Panc1 (cell line): ENCODE results near the gene CD9. TPM values are rescaled to one million over a fixed set of nuclear protein-coding genes. Genes with fewer than 3 reads are reported as not detected.

Experiments
- ATAC-seq: fragments of 200-7000 bp; cut with Tn5 transposase; 2 replicates; pipeline ENCODE4 v1.9.1; 2020; ENCODE audit warnings: mild to moderate bottlenecking, moderate library complexity
- BruUV-seq: library from RNA; stranded (reverse); fragments of 400-500 nt; replicated peaks from 2 replicates; lab custom pipeline; 2021; lab: Mats Ljungman, UMichigan
- CTCF ChIA-PET: fragments of 300-600 bp; sonication (Branson Sonifier 250); formaldehyde crosslinking; loops from one replicate; lab custom pipeline; 2022; ENCODE audit warnings: antibody characterized with exemption; lab: Charles Lee
- POLR2A ChIA-PET: fragments of 300-600 bp; sonication (Branson Sonifier 250); formaldehyde crosslinking; loops from one replicate; lab custom pipeline; 2022; ENCODE audit warnings: antibody characterized with exemption; lab: Charles Lee
- DNase-seq: peaks from one replicate; pipeline ENCODE4 v3.0.0-alpha.2; 2010; ENCODE audit warnings: low read depth, low spot score
- H3K27ac ChIP-seq: 2 replicates; pipeline ENCODE4 v1.5.1; 2011; ENCODE audit warnings: mild to moderate bottlenecking, low read length, inconsistent platforms
- H3K27me3 ChIP-seq: fragments of 200-500 bp; sonication (Bioruptor generic); 2 replicates; pipeline ENCODE4 v1.6.0; 2014; ENCODE audit warnings: low read length, inconsistent platforms; ENCODE audit not compliant: control insufficient read depth, insufficient read depth
- H3K36me3 ChIP-seq: fragments of 200-500 bp; sonication (Bioruptor generic); 2 replicates; pipeline ENCODE4 v1.5.1; 2014; ENCODE audit warnings: inconsistent platforms, mild to moderate bottlenecking, low read length, moderate library complexity; ENCODE audit not compliant: control insufficient read depth, insufficient read depth
- H3K4me1 ChIP-seq: 2 replicates; pipeline ENCODE4 v1.5.1; 2011; ENCODE audit warnings: inconsistent platforms, mild to moderate bottlenecking, low read length, moderate library complexity; ENCODE audit not compliant: control insufficient read depth, insufficient read depth
- H3K4me3 ChIP-seq, 2 experiments: 2 replicates each; pipeline ENCODE4 v1.5.1; 2011 to 2012; ENCODE audit warnings: low read depth in 2 of 2, low read length in 2 of 2, mild to moderate bottlenecking in 2 of 2, inconsistent platforms in 1 of 2, moderate library complexity in 1 of 2
- H3K9me3 ChIP-seq: fragments of 200-500 bp; sonication (Bioruptor generic); 2 replicates; pipeline ENCODE4 v1.5.1; 2014; ENCODE audit warnings: low read depth, mild to moderate bottlenecking, inconsistent platforms, low read length, moderate library complexity; ENCODE audit not compliant: control insufficient read depth, insufficient read depth
- CTCF ChIP-seq: fragments of 450-650 bp; IDR thresholded peaks from 2 replicates; pipeline ENCODE4 v1.5.1; 2017; ENCODE audit warnings: mild to moderate bottlenecking
- POLR2AphosphoS5 ChIP-seq: IDR thresholded peaks from 2 replicates; pipeline ENCODE4 v1.6.1; 2012; ENCODE audit warnings: mild to moderate bottlenecking, low read depth, low read length, moderate library complexity
- REST ChIP-seq, 2 experiments: IDR thresholded peaks; 2 replicates each; pipeline ENCODE4 v1.6.1; 2011 to 2012; ENCODE audit warnings: low read depth in 2 of 2, control low read depth in 1 of 2, low read length in 1 of 2, mild to moderate bottlenecking in 1 of 2, moderate library complexity in 1 of 2; ENCODE audit not compliant: insufficient read depth in 1 of 2
- SIN3A ChIP-seq: IDR thresholded peaks from 2 replicates; pipeline ENCODE4 v1.6.1; 2012; ENCODE audit warnings: low read depth, mild to moderate bottlenecking, low read length, moderate library complexity, borderline replicate concordance; ENCODE audit not compliant: insufficient read depth
- TCF7L2 ChIP-seq: IDR thresholded peaks from 2 replicates; pipeline ENCODE4 v1.6.1; 2011; ENCODE audit warnings: mild to moderate bottlenecking, low read depth, low read length, inconsistent platforms
- in situ Hi-C: cut with HindIII; loops from 2 replicates; pipeline ENCODE4 v1.10.0; 2016; ENCODE audit warnings: low sequenced_read_pairs, low pct_unique_long_range_greater_than_20kb
- intact Hi-C: fragments of 100-400 bp; cut with micrococcal nuclease; formaldehyde crosslinking; loops from one replicate; pipeline ENCODE4 v1.10.0; 2022; ENCODE audit not compliant: unreplicated experiment
- total RNA-seq: library from RNA; stranded (reverse); gene quantifications from one replicate; pipeline ENCODE4 v1.2.1, GENCODE V29; 2021; ENCODE audit not compliant: unreplicated experiment

Gene CD9
- total RNA-seq, 1 experiment from 2014 or later = 103 TPM

- peaks cover 21% of the 10 kb centered on the region for H3K4me1 ChIP-seq
- intact Hi-C loops (no loop called here), in situ Hi-C loops (no loop called here)
- TF ChIP-seq SIN3A (no peak), REST (IDR thresholded peaks at IDR 0.05; ENCODE audit: insufficient read depth in 1 of 2, low read depth in 2 of 2, low read length in 1 of 2) (no peak), TCF7L2 (no peak), CTCF (no peak), POLR2AphosphoS5 (no peak)
- H3K36me3 ChIP-seq = no peaks in the 10 kb centered on the region
- peak overlapping the region; percentile 50 to 55 for H3K4me3 ChIP-seq
- BruUV-seq = TSS peak; percentile 92
- H3K9me3 ChIP-seq = no peaks in the 10 kb centered on the region
- peak overlapping the region; percentile 84 for H3K27ac ChIP-seq
- ChIA-PET POLR2A (interaction anchor here (0.6 kb wide), 2 partner anchors 17 to 983 kb away, joined by 5 to 18 read pairs; no protein-coding TSS in a partner anchor), CTCF (interaction anchor here (0.6 to 1.9 kb wide), 2 partner anchors 82 to 85 kb away, joined by 5 to 8 read pairs; no protein-coding TSS in a partner anchor)
- no peak for DNase-seq
- no peaks in the 10 kb centered on the region for H3K27me3 ChIP-seq
- peak; percentile 5 for ATAC-seq
Measured at GRCh38 chr12:6277982-6278438, 77.8 kb downstream of the CD9 start.

- peak; percentile 58; the same call in 1 of the 2 replicates for TF ChIP-seq SIN3A
- peak; percentile 96 for TF ChIP-seq CTCF
- TF ChIP-seq REST (IDR thresholded peaks at IDR 0.05; ENCODE audit: insufficient read depth in 1 of 2, low read depth in 2 of 2, low read length in 1 of 2) = no peak
- peak overlapping the region; percentile 84 for H3K27ac ChIP-seq
- H3K4me3 ChIP-seq = peak overlapping the region; percentile 50 to 55
- in situ Hi-C loops (no loop called here), intact Hi-C loops (no loop called here)
- no peaks in the 10 kb centered on the region for H3K36me3 ChIP-seq
- ATAC-seq (peak; percentile 88), DNase-seq (no peak)
- no peaks in the 10 kb centered on the region for H3K27me3 ChIP-seq
- ChIA-PET POLR2A (interaction anchor here (0.6 kb wide), 2 partner anchors 16 to 984 kb away, joined by 5 to 18 read pairs; no protein-coding TSS in a partner anchor), CTCF (interaction anchor here (0.6 to 1.3 kb wide), 5 partner anchors 18 to 224 kb away, joined by 3 to 7 read pairs (median 3); no protein-coding TSS in a partner anchor)
- no TSS peak for BruUV-seq
- no peaks in the 10 kb centered on the region for H3K9me3 ChIP-seq
- H3K4me1 ChIP-seq = peaks cover 21% of the 10 kb centered on the region
Measured at GRCh38 chr12:6278439-6279255, 78.4 kb downstream of the CD9 start.
